Endometrial microvascular endothelial cells (primary cell): ENCODE results near the gene EPS8. TPM values are rescaled to one million over a fixed set of nuclear protein-coding genes. Genes with fewer than 3 reads are reported as not detected.

ENCODE experiments used
- in situ Hi-C: cut with HindIII; loops from 2 replicates; pipeline ENCODE4 v1.10.0; 2017; ENCODE audit warnings: low sequenced_read_pairs, low pct_unique_long_range_greater_than_20kb; ENCODE audit errors: inconsistent ontology term
- total RNA-seq: library from RNA; depleted of rRNA; stranded (reverse); fragments of >200 nt; gene quantifications from one replicate; pipeline ENCODE4 v1.2.3, GENCODE V29; 2015; ENCODE audit errors: inconsistent ontology term

The EPS8 gene
- total RNA-seq, 1 donor from 2014 or later = 12.0 TPM

- in situ Hi-C loops = no loop called here
Measured at GRCh38 chr12:15801770-15802744, 12.9 kb upstream of the EPS8 start.

DNA sequence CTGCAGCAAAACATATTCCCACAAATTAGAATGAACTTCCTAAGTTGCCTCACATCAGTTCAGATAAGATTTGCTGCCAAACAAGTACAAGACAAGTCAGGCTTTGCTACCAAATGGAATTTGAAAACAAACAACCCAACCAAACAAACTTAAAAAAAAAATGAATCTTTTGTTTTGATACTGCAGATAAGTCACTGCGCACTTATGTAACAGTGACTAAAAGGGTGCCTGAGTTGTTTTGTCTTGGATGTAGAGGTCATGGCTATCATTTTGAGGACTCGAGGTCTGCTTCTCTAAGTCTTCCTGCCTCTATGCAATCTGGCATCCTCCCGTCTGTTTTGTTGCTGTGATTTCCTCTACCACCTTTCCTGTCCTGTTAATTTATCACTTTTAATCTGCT lies 11.1 kb upstream of the EPS8 start:
- in situ Hi-C loops = no loop called here

- in situ Hi-C loops = no loop called here
Measured at GRCh38 chr12:15797818-15798217, 8.6 kb upstream of the EPS8 start.

DNA sequence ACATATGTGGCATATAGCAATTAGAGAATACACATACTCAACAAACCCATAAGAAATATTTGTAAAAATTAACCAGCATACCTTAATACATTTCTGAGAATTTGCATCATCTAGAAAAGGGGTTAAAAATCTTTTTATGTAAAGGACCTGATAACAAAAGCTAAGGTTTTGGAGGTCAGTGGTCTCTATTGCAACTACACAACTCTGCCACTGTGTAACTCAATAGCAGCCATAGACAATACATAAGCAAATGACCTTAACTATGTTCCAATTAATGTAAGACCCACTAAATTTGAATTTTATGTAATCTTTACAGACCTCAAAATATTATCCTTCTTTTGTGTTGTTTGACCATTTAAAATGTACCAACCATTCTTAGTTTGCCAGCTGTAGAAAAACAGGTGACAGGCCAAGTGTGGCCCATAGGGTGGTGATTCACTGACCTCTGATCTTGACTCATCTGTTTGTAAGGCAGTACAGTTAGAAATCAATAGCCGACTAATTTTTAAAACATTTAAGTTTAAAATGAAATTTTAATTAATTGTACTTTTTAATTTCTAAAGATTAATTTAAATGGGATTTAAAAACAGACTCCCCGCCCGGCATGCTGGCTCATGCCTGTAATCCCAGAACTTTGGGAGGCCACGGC lies 7.4 kb upstream of the EPS8 start:
- in situ Hi-C loops = no loop called here

GRCh38 chr12:15794836-15795235 lies 5.6 kb upstream of the EPS8 start:
- in situ Hi-C loops = no loop called here

DNA sequence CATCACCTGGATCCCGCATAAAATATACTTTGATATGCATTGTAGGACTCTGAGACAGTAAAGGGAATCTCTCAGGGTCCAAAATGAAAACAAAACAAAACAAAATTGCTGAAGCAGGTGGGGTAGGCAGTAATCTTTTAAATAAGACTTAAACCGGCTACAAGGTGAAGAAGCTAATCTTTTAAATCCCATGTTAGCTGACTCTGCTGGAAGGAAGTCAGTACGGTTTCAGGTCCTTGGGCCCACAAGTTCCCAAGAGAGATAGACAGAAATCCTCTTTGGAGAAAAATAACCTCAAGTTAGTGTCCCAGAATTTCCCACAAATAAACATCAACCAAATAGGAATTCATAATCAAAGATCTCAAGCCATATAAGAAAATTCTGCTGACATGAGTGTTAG lies 5.0 kb upstream of the EPS8 start:
- in situ Hi-C loops = no loop called here

DNA sequence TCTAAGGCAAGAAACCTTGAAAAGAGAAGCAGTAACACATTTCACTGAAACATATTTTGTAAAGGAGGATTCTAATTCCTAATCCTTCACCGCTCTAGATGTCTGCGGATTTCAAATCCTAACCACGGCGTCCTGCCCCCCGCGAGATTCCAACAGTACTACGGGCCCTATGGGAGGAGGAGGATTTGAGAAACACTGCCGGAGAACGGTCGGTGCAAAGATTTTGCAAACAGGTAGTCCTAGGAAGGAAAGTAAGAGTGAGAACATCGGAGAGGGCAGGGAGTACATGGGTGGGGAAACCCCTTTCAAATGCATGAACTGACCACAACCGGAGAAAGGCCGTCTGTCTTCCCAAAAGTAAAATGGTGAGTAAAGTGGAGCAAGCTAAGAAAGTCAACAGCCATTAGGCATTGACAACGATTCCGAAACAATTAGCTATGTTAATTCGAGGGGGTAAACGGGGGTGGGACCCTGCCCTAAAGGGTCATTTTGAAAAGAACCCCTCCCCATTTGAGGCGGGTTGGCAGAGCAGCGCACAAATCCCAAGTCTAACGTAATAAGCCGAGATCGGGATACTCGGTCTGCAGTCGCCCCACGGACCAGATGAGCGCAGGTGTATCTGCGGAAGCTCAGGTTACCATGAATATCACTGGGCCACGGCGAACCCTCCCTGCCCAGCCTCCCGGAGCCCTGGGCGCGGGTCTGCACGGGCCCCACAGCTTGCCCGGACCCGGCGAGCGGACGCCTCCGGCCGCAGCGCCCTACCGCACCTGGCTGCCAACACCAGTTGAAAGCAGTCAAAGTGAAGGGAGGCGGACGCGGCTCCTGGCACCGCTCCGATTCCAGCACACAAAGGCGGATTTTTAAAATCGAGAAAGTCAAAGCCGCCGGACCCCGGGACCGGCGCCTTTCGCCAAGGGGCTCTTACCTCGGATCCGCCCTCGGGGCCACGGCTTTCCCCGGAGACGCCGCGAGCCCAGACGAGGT lies 662 bp downstream of the EPS8 start:
- in situ Hi-C loops = no loop called here

DNA sequence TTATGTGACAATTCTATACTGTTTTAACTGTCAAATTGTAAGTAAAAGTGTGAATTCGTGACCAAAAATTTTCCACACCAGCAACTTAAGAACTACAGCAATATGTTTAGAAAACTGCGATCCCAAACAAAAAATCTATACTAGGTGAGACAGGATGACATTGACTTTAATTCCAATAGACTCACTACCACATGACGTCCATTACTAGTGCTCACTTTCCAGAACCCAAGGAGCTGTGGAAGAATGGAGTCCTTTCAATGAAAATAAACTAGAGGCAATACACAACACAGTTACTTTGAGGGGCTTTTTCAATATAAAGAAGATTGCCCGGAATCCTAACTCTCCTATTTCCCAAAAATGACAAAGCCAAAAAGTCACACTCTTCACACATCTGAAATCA lies 1.4 kb downstream of the EPS8 start:
- in situ Hi-C loops = no loop called here

DNA sequence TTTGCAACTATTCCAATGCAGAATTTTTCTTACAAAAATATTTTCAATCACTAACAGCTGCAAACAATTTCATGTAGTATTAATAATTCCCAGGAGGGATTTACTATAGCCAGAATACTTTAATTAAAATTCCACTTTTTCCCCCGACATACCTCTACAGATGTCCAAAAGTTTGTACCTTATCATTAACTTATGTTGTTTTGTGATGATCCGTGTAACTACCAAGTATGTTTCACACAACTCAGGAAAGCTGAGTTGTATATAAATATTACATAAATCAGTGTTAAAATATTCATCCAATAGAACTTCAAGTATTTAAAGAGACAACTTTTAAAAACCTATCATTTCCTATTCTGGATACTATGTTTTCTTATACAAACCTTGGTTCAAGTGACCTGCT lies 2.4 kb downstream of the EPS8 start:
- in situ Hi-C loops = no loop called here

DNA sequence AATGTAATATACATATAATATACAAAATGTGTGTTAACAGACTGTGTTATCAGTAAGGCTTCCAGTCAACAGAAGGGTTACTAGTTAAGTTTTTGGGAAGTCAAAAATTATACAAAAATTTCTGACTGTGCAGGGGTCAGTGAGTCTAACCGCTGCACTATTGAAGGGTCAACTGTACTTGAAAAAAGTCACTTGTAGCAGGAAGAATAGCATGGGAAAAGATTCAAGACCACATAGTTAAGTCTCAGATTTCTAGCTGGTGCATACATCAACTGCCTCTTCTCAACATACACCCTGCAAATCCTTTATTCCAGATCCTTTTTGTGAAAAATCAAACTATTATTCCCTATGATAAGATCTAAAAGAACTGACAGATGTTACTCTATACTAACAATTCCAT lies 5.9 kb downstream of the EPS8 start:
- in situ Hi-C loops = no loop called here

- in situ Hi-C loops = no loop called here
Measured at GRCh38 chr12:15782667-15783066, 6.5 kb downstream of the EPS8 start.

DNA sequence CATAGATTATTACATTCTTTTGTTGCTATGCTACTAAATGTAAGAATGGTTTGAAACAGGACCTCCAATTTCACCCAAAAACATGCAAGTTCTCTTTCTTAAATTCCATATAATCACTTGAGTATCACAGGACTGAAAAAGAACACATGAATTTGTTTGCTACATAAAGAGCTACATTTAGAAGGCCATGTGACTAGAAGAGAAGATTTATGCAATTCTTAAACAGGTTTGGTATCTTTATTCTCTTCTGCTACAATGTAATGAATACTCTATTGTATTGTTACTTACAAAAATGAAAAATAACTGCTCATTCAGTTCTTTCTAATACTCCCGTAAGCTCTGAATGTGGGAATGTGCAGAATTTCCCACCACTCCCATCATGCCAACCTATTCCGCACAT lies 9.3 kb downstream of the EPS8 start:
- in situ Hi-C loops = no loop called here

GRCh38 chr12:15778126-15778525 lies 11.1 kb downstream of the EPS8 start:
- in situ Hi-C loops = no loop called here

GRCh38 chr12:15777355-15778012 lies 11.7 kb downstream of the EPS8 start:
- in situ Hi-C loops = no loop called here

DNA sequence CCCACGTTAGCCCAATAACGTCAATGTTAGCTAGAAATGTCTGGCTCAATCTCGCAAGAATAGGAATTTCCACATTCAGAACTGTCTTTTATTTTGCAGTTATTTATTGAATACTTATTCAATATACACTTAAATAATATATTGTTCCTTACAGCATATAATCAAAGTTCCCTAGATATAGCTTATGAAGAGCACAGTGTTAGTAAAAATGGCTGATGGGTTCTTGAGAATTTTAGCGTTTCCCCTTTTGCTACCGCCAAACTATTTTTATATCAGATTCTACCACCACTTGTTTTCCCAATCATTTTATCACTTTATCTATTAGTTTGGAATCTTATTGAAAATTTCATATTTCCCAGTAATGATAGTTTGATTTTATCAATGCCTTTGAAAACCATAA lies 12.7 kb downstream of the EPS8 start:
- in situ Hi-C loops = no loop called here

DNA sequence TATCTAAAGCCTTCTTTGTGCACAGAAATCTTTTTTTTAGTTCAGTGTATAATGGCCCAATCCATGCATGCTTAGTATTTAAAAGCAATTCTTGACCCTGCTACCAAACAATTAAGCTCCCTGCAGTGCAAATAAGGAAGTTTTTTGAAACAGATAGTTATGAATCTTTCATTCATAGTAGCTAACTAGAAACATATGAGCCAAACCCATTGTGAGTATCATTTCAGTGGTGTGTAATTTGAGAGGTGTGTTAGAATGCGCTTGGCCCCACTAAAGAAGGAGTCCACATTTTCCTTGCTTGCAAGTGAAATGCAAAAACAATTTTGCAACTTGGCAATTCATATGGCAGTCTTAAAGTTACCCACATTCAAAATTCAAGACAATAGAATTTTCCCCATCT lies 14.4 kb downstream of the EPS8 start:
- in situ Hi-C loops = no loop called here

DNA sequence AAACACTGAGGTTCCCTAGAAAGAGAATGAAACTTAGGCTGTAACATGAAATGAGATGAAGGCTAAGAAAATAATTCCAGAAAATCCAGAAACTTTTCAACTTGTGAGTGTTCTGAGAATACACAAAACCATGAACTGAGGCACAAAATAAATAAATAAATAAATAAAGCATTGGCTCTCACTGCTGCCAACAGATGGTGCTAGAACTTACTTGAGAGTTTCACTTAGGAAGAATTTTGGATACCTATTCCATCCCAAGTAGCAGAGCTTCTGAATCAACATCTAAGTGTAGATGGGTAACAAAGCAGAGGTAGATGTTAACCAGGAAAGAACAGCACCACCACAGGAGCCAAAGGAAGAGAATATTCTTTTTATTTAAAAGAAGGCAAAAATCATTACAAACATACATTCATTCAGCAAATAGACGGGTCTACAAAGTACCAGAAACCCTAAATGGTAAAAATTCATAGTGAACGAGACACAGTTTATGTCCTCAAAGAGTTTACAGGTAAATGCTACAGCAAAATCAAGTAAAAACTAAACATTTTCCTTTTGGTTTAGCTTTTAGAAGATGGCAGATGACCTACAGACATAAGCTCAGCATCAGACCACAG lies 16.7 kb downstream of the EPS8 start:
- in situ Hi-C loops = no loop called here

GRCh38 chr12:15770581-15770980 lies 18.6 kb downstream of the EPS8 start:
- in situ Hi-C loops = no loop called here
